Activated T-helper 1 cell treated with anti-CD3 and anti-CD28 coated beads, Interleukin-12 subunit alpha, Interleukin-12 subunit beta, Interleukin-2, Interleukin-4 antibody, amounts not matched to agents 30 ng/mL and 10 ng/mL and 1 ng/mL, durations not matched to agents 14 hours and 24 hours and 36 hours (primary cell): ENCODE measurements around the gene SYTL5. TPM values are rescaled to one million over a fixed set of nuclear protein-coding genes. Genes with fewer than 3 reads are reported as not detected.

Experiments
- DNase-seq: peaks from one replicate; pipeline ENCODE4 v3.0.0; 2021; ENCODE audit warnings: low spot score
- H3K27ac Mint-ChIP-seq: one replicate; pipeline ENCODE4 v1.8.0; 2021; ENCODE audit warnings: mild to moderate bottlenecking, mixed read lengths
- H3K27me3 Mint-ChIP-seq: one replicate; pipeline ENCODE4 v1.8.0; 2022; ENCODE audit warnings: mild to moderate bottlenecking, moderate library complexity, mixed read lengths; ENCODE audit not compliant: insufficient read depth
- H3K36me3 Mint-ChIP-seq: one replicate; pipeline ENCODE4 v1.8.0; 2021; ENCODE audit warnings: low read depth, mixed read lengths
- H3K4me1 Mint-ChIP-seq: one replicate; pipeline ENCODE4 v1.8.0; 2021; ENCODE audit warnings: low read depth, mixed read lengths
- H3K4me3 Mint-ChIP-seq: one replicate; pipeline ENCODE4 v1.8.0; 2021; ENCODE audit warnings: mild to moderate bottlenecking, moderate library complexity, mixed read lengths
- H3K9me3 Mint-ChIP-seq: one replicate; pipeline ENCODE4 v1.8.0; 2021; ENCODE audit warnings: mixed read lengths
- intact Hi-C: fragments of 100-400 bp; cut with micrococcal nuclease; formaldehyde crosslinking; loops from one replicate; pipeline ENCODE4 v1.15.1; 2024
- total RNA-seq: library from RNA; stranded (reverse); gene quantifications from 2 replicates; pipeline ENCODE4 v1.2.3, GENCODE V29; 2022

The SYTL5 gene
- total RNA-seq, 1 donor from 2014 or later: not detected

- Mint-ChIP-seq H3K27me3 (no peaks in the 10 kb centered on the region), H3K27ac (no peak overlapping the region), H3K4me1 (no peaks in the 10 kb centered on the region), H3K4me3 (no peak overlapping the region), H3K36me3 (no peaks in the 10 kb centered on the region), H3K9me3 (no peaks in the 10 kb centered on the region)
- no peak for DNase-seq
- intact Hi-C loops: no loop called here
Measured at GRCh38 chrX:38138157-38138891, 132.0 kb downstream of the SYTL5 start.

DNA sequence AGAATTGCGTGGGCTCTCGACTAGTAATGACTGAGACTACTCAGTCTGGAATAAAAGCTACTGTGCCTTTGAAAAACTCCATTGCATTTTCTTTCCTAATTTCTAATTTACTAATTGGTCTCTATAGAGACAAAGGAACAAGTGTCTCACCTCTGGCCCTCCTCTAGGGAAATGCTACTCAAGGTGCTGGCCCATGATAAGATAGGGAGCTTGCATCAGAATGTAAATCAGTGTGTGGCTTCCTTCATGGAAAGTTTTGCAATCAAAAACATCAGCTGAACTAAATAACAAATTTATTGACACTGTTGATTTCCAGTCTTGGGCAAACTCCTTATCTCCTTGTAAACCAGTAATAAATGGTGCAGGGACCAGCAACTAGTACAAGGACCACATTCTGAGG, 132.5 kb downstream of the SYTL5 start:
- no peaks in the 10 kb centered on the region for H3K4me1 Mint-ChIP-seq
- H3K4me3 Mint-ChIP-seq: no peak overlapping the region
- H3K27ac Mint-ChIP-seq: no peak overlapping the region
- intact Hi-C loops: no loop called here
- no peaks in the 10 kb centered on the region for H3K27me3 Mint-ChIP-seq
- no peaks in the 10 kb centered on the region for H3K9me3 Mint-ChIP-seq
- no peaks in the 10 kb centered on the region for H3K36me3 Mint-ChIP-seq
- no peak for DNase-seq

- H3K27me3 Mint-ChIP-seq: no peaks in the 10 kb centered on the region
Measured at GRCh38 chrX:38142610-38143009, 136.3 kb downstream of the SYTL5 start.

GRCh38 chrX:38149016-38149415, 142.7 kb downstream of the SYTL5 start:
- no peak overlapping the region for H3K27ac Mint-ChIP-seq
- no peaks in the 10 kb centered on the region for H3K4me1 Mint-ChIP-seq
- intact Hi-C loops: no loop called here
- no peak overlapping the region for H3K4me3 Mint-ChIP-seq
- no peak for DNase-seq
- H3K36me3 Mint-ChIP-seq: no peaks in the 10 kb centered on the region
- no peaks in the 10 kb centered on the region for H3K9me3 Mint-ChIP-seq
- peaks cover 4% of the 10 kb centered on the region for H3K27me3 Mint-ChIP-seq

More at GRCh38 chrX:38142610-38143009, 136.3 kb downstream of the SYTL5 start:
- intact Hi-C loops: no loop called here
- Mint-ChIP-seq H3K27ac (no peak overlapping the region), H3K36me3 (no peaks in the 10 kb centered on the region), H3K9me3 (no peaks in the 10 kb centered on the region), H3K4me3 (no peak overlapping the region), H3K4me1 (no peaks in the 10 kb centered on the region)
- no peak for DNase-seq

- Mint-ChIP-seq H3K4me3 (no peak overlapping the region), H3K27ac (no peak overlapping the region), H3K36me3 (no peaks in the 10 kb centered on the region), H3K27me3 (peaks cover 4% of the 10 kb centered on the region), H3K9me3 (no peaks in the 10 kb centered on the region), H3K4me1 (no peaks in the 10 kb centered on the region)
- DNase-seq: no peak
- intact Hi-C loops: no loop called here
Measured at GRCh38 chrX:38150993-38151392, 144.6 kb downstream of the SYTL5 start.

GRCh38 chrX:38151441-38151840, 145.1 kb downstream of the SYTL5 start:
- H3K27me3 Mint-ChIP-seq: peaks cover 4% of the 10 kb centered on the region
- no peak overlapping the region for H3K4me3 Mint-ChIP-seq
- no peak overlapping the region for H3K27ac Mint-ChIP-seq
- intact Hi-C loops: no loop called here
- DNase-seq: no peak
- no peaks in the 10 kb centered on the region for H3K4me1 Mint-ChIP-seq
- no peaks in the 10 kb centered on the region for H3K9me3 Mint-ChIP-seq
- H3K36me3 Mint-ChIP-seq: no peaks in the 10 kb centered on the region

DNA sequence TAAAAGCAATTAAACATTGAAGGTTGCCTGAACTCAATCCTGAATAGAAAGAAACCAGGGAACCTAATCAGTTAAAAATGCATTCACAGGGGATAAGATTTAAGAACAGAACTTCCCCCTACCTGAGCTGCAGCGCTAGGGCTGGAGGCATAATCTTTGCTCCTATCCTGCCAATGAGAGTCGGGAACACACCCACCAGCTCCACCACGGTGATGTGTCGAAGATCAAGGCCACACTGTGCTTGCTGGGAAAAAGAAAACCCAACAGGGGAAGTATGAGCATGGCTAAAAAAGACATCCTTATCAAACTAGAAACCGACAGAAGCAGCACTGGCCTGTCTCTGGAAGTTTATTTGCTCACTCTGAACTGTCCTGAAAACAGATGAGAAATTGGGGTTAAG, 148.0 kb downstream of the SYTL5 start:
- Mint-ChIP-seq H3K4me1 (no peaks in the 10 kb centered on the region), H3K4me3 (no peak overlapping the region), H3K36me3 (no peaks in the 10 kb centered on the region), H3K9me3 (no peaks in the 10 kb centered on the region), H3K27me3 (peaks cover 4% of the 10 kb centered on the region), H3K27ac (no peak overlapping the region)
- intact Hi-C loops: no loop called here
- DNase-seq: no peak

- intact Hi-C loops: no loop called here
- Mint-ChIP-seq H3K4me1 (no peaks in the 10 kb centered on the region), H3K4me3 (no peak overlapping the region), H3K36me3 (no peaks in the 10 kb centered on the region), H3K9me3 (no peaks in the 10 kb centered on the region), H3K27ac (no peak overlapping the region), H3K27me3 (peaks cover 4% of the 10 kb centered on the region)
- no peak for DNase-seq
Measured at GRCh38 chrX:38154818-38155217, 148.5 kb downstream of the SYTL5 start.

DNA sequence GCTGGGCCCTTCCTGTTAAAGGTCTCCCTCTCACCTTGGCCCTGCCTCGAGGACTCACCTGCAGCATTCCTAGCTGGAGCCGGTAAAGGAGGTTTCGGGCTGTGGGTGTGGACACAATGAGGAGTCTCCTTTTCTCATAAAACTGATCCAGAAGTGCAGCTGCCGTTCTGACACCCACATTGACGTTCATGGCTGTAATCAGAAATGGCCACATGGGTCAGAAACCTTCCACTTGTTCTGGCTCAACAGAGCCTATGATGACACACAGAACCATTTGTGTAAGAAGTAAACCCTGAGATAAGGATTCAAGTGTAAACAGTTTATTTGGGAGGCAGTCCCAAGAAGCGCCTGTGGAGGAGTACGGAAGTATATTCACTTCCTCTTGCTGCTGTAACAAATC, 150.5 kb downstream of the SYTL5 start:
- Mint-ChIP-seq H3K4me3 (no peak overlapping the region), H3K4me1 (no peaks in the 10 kb centered on the region), H3K27me3 (peaks cover 2% of the 10 kb centered on the region), H3K27ac (no peak overlapping the region), H3K9me3 (no peaks in the 10 kb centered on the region), H3K36me3 (no peaks in the 10 kb centered on the region)
- intact Hi-C loops: no loop called here
- no peak for DNase-seq

DNA sequence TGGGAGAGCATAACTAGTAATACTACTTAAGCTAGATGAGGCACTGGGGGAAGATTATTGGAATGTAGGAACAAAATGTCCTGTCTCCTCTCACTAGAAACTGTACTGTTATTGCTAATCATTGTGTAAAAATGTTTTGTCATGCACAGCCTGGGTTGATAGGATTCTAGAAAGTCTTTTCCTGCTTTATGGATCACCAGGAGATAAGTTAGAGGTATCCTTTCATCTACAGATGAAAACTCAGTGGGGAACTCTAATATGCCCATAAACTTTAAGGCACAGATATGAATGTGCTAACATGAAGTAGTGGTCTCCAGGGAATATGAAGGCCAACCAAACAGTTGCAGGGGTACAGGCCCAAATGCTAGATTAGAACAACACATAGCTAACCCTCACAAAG, 156.8 kb downstream of the SYTL5 start:
- Mint-ChIP-seq H3K27ac (no peak overlapping the region), H3K27me3 (peaks cover 8% of the 10 kb centered on the region), H3K4me3 (no peak overlapping the region), H3K9me3 (no peaks in the 10 kb centered on the region), H3K4me1 (no peaks in the 10 kb centered on the region), H3K36me3 (no peaks in the 10 kb centered on the region)
- intact Hi-C loops: loop anchor here (2.0 kb wide), 1 partner anchor 28 kb away; no protein-coding TSS in a partner anchor
- no peak for DNase-seq

DNA sequence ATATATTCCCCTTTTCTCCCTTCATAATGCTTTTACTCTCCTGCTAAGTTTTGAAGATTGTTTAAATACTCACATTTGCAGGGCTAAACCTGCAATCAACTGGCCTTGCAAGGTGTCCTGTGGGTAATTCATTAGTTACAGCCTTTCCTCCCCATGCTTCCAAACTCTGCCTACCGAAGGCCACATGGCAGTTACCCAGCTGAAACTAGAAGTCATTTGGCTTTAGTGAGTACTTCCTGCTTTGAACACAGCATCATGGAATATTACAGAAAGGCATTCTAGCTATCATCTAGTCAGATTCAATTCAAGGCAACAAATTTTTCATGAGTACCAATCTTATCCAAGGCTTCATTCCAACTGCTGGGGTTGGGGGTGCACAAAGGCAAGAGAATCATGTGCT, 158.7 kb downstream of the SYTL5 start:
- no peaks in the 10 kb centered on the region for H3K4me1 Mint-ChIP-seq
- peaks cover 8% of the 10 kb centered on the region for H3K27me3 Mint-ChIP-seq
- H3K9me3 Mint-ChIP-seq: no peaks in the 10 kb centered on the region
- no peak for DNase-seq
- H3K36me3 Mint-ChIP-seq: no peaks in the 10 kb centered on the region
- no peak overlapping the region for H3K27ac Mint-ChIP-seq
- intact Hi-C loops: no loop called here
- no peak overlapping the region for H3K4me3 Mint-ChIP-seq

- no peak overlapping the region for H3K4me3 Mint-ChIP-seq
- H3K9me3 Mint-ChIP-seq: no peaks in the 10 kb centered on the region
- H3K36me3 Mint-ChIP-seq: no peaks in the 10 kb centered on the region
- peaks cover 8% of the 10 kb centered on the region for H3K27me3 Mint-ChIP-seq
- DNase-seq: no peak
- no peaks in the 10 kb centered on the region for H3K4me1 Mint-ChIP-seq
- H3K27ac Mint-ChIP-seq: no peak overlapping the region
- intact Hi-C loops: no loop called here
Measured at GRCh38 chrX:38166478-38167083, 160.2 kb downstream of the SYTL5 start.

DNA sequence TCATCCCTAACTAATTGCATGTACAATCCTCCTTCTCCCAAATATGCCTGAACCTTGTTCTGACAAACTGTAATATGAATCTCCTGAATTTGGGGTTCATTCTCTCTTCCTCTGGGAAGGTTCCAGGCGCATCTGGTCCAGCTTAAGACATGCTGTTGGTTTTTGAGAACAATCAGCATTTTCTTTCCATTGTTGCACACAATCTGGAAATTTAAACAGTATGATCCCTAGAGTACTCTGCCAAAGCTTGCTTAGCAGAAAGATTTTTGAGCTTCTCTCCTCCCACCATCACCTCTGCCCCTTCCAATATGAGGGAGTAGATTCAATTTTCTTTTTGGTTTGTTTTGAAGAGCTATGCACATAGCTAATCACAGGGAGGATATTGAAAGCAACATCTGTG, 164.2 kb downstream of the SYTL5 start:
- Mint-ChIP-seq H3K4me1 (no peaks in the 10 kb centered on the region), H3K9me3 (no peaks in the 10 kb centered on the region), H3K4me3 (no peak overlapping the region), H3K27ac (no peak overlapping the region), H3K36me3 (no peaks in the 10 kb centered on the region), H3K27me3 (no peaks in the 10 kb centered on the region)
- intact Hi-C loops: no loop called here
- DNase-seq: no peak
